ENCODE results near the gene UBE2V1.

UBE2V1 gene

GRCh38 chr20:50123418-50123817, 10.5 kb upstream of the UBE2V1 start:
- Histone ChIP-seq H3K4me2 (ENCODE audit: low read length, poor library complexity, severe bottlenecking) (no peak overlapping the region), H2BK15ac (ENCODE audit: low read depth, poor library complexity, severe bottlenecking) (no peak overlapping the region), H2BK120ac (ENCODE audit: low read depth, low read length) (no peak overlapping the region), H3K4me3 (ENCODE audit: insufficient read depth in 1 of 2, low read depth in 1 of 2, low read length in 2 of 2) (no peak overlapping the region), H3K9ac (ENCODE audit: low read length) (no peak overlapping the region), H3K4me1 (ENCODE audit: control insufficient read depth, insufficient read depth, low read depth, low read length) (peaks cover 10% of the 10 kb centered on the region), H3K9me3 (ENCODE audit: control insufficient read depth, low read length) (peaks cover 7% of the 10 kb centered on the region), H3K79me1 (replicated peaks; ENCODE audit: low read length, poor library complexity, severe bottlenecking) (peaks cover 29% of the 10 kb centered on the region), H3K18ac (ENCODE audit: low read depth in 1 of 2, low read length in 2 of 2) (no peak overlapping the region), H2AK5ac (ENCODE audit: low read length, severe bottlenecking) (no peak overlapping the region), H4K91ac (ENCODE audit: low read length) (no peak overlapping the region), H3K14ac (ENCODE audit: low read length in 2 of 2) (no peak overlapping the region), H3K36me3 (ENCODE audit: control insufficient read depth in 1 of 2, insufficient read depth in 2 of 2, low read depth in 1 of 2, low read length in 2 of 2) (peaks cover 45 to 60% of the 10 kb centered on the region in 2 experiments), H3K27ac (ENCODE audit: low read length, poor library complexity, severe bottlenecking) (no peak overlapping the region), H2BK12ac (ENCODE audit: low read length in 2 of 2) (no peak overlapping the region), H2BK5ac (ENCODE audit: low read depth, low read length, poor library complexity, severe bottlenecking) (no peak overlapping the region), H3K27me3 (ENCODE audit: control insufficient read depth in 1 of 2, insufficient read depth in 1 of 2, low read length in 2 of 2) (no peaks in the 10 kb centered on the region), H4K8ac (ENCODE audit: low read length) (no peak overlapping the region), H3K23ac (ENCODE audit: low read length in 2 of 2) (no peak overlapping the region), H2AFZ (ENCODE audit: low read depth, low read length) (no peak overlapping the region), H3K4ac (ENCODE audit: low read depth in 1 of 2, low read length in 2 of 2) (no peak overlapping the region)
- over 99% methylated on average over 7 of the region's 7 CpGs for WGBS
- no peak for DNase-seq

DNA sequence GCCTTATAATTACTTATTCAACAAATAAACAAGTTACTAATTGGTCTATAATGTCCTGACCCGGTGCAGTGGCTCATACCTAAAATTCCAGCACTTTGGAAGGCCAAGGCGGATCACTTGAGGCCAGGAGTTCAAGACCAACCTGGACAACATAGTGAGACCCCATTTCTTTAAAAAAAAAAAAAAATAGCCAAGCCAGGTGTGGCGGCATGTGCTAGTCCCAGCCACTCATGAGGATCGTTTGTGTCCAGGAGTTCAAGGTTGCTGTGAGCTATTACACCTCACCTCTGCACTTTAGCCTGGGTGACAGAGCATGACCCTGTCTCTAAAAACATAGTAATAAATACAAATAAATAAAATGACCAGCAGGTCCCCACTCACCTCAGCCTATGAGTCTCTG, 9.8 kb upstream of the UBE2V1 start:
- Histone ChIP-seq H2AFZ (ENCODE audit: low read depth, low read length) (no peak overlapping the region), H3K9me3 (ENCODE audit: control insufficient read depth, low read length) (peaks cover 7% of the 10 kb centered on the region), H3K18ac (ENCODE audit: low read depth in 1 of 2, low read length in 2 of 2) (no peak overlapping the region), H3K36me3 (ENCODE audit: control insufficient read depth in 1 of 2, insufficient read depth in 2 of 2, low read depth in 1 of 2, low read length in 2 of 2) (peaks cover 39 to 53% of the 10 kb centered on the region in 2 experiments), H3K79me1 (replicated peaks; ENCODE audit: low read length, poor library complexity, severe bottlenecking) (peaks cover 27% of the 10 kb centered on the region), H3K9ac (ENCODE audit: low read length) (no peak overlapping the region), H3K23ac (ENCODE audit: low read length in 2 of 2) (no peak overlapping the region), H4K91ac (ENCODE audit: low read length) (no peak overlapping the region), H2BK15ac (ENCODE audit: low read depth, poor library complexity, severe bottlenecking) (no peak overlapping the region), H2BK12ac (ENCODE audit: low read length in 2 of 2) (no peak overlapping the region), H2BK5ac (ENCODE audit: low read depth, low read length, poor library complexity, severe bottlenecking) (no peak overlapping the region), H2AK5ac (ENCODE audit: low read length, severe bottlenecking) (no peak overlapping the region), H3K27me3 (ENCODE audit: control insufficient read depth in 1 of 2, insufficient read depth in 1 of 2, low read length in 2 of 2) (no peaks in the 10 kb centered on the region), H3K14ac (ENCODE audit: low read length in 2 of 2) (no peak overlapping the region), H2BK120ac (ENCODE audit: low read depth, low read length) (no peak overlapping the region), H3K4me1 (ENCODE audit: control insufficient read depth, insufficient read depth, low read depth, low read length) (peaks cover 10% of the 10 kb centered on the region), H3K4ac (ENCODE audit: low read depth in 1 of 2, low read length in 2 of 2) (no peak overlapping the region), H4K8ac (ENCODE audit: low read length) (no peak overlapping the region), H3K27ac (ENCODE audit: low read length, poor library complexity, severe bottlenecking) (no peak overlapping the region), H3K4me3 (ENCODE audit: insufficient read depth in 1 of 2, low read depth in 1 of 2, low read length in 2 of 2) (no peak overlapping the region), H3K4me2 (ENCODE audit: low read length, poor library complexity, severe bottlenecking) (no peak overlapping the region)
- no peak for DNase-seq
- WGBS, result 96% methylated on average over 4 of the region's 4 CpGs

- H2BK120ac ChIP-seq (ENCODE audit: low read depth, low read length), result no peak overlapping the region
- no peak overlapping the region for H3K27ac ChIP-seq (ENCODE audit: low read length, poor library complexity, severe bottlenecking)
- H3K23ac ChIP-seq (ENCODE audit: low read length in 2 of 2), result no peak overlapping the region
- no peak for DNase-seq
- H2AK5ac ChIP-seq (ENCODE audit: low read length, severe bottlenecking), result no peak overlapping the region
- H3K36me3 ChIP-seq (ENCODE audit: control insufficient read depth in 1 of 2, insufficient read depth in 2 of 2, low read depth in 1 of 2, low read length in 2 of 2), result peaks cover 32 to 46% of the 10 kb centered on the region in 2 experiments
- H3K4me1 ChIP-seq (ENCODE audit: control insufficient read depth, insufficient read depth, low read depth, low read length), result peaks cover 9% of the 10 kb centered on the region
- no peak overlapping the region for H3K4me3 ChIP-seq (ENCODE audit: insufficient read depth in 1 of 2, low read depth in 1 of 2, low read length in 2 of 2)
- no peak overlapping the region for H4K91ac ChIP-seq (ENCODE audit: low read length)
- H2BK12ac ChIP-seq (ENCODE audit: low read length in 2 of 2), result no peak overlapping the region
- H3K9ac ChIP-seq (ENCODE audit: low read length), result no peak overlapping the region
- H2BK15ac ChIP-seq (ENCODE audit: low read depth, poor library complexity, severe bottlenecking), result no peak overlapping the region
- H4K8ac ChIP-seq (ENCODE audit: low read length), result no peak overlapping the region
- no peak overlapping the region for H3K14ac ChIP-seq (ENCODE audit: low read length in 2 of 2)
- H3K9me3 ChIP-seq (ENCODE audit: control insufficient read depth, low read length), result peaks cover 7% of the 10 kb centered on the region
- H3K27me3 ChIP-seq (ENCODE audit: control insufficient read depth in 1 of 2, insufficient read depth in 1 of 2, low read length in 2 of 2), result no peaks in the 10 kb centered on the region
- no peak overlapping the region for H3K4ac ChIP-seq (ENCODE audit: low read depth in 1 of 2, low read length in 2 of 2)
- peaks cover 22% of the 10 kb centered on the region for H3K79me1 ChIP-seq (replicated peaks; ENCODE audit: low read length, poor library complexity, severe bottlenecking)
- no peak overlapping the region for H2AFZ ChIP-seq (ENCODE audit: low read depth, low read length)
- WGBS, result 93% methylated on average over 3 of the region's 4 CpGs
- H2BK5ac ChIP-seq (ENCODE audit: low read depth, low read length, poor library complexity, severe bottlenecking), result no peak overlapping the region
- H3K4me2 ChIP-seq (ENCODE audit: low read length, poor library complexity, severe bottlenecking), result no peak overlapping the region
- H3K18ac ChIP-seq (ENCODE audit: low read depth in 1 of 2, low read length in 2 of 2), result no peak overlapping the region
These were observed 8.9 kb upstream of the UBE2V1 start for GRCh38 chr20:50121858-50122271.

- WGBS, result 74% methylated on average over 9 of the region's 9 CpGs
- Histone ChIP-seq H2AFZ (ENCODE audit: low read depth, low read length) (no peak overlapping the region), H3K9me3 (ENCODE audit: control insufficient read depth, low read length) (peaks cover 7% of the 10 kb centered on the region), H3K18ac (ENCODE audit: low read depth in 1 of 2, low read length in 2 of 2) (no peak overlapping the region), H2BK15ac (ENCODE audit: low read depth, poor library complexity, severe bottlenecking) (no peak overlapping the region), H3K9ac (ENCODE audit: low read length) (no peak overlapping the region), H3K23ac (ENCODE audit: low read length in 2 of 2) (no peak overlapping the region), H3K4ac (ENCODE audit: low read depth in 1 of 2, low read length in 2 of 2) (no peak overlapping the region), H3K4me1 (ENCODE audit: control insufficient read depth, insufficient read depth, low read depth, low read length) (peaks cover 12% of the 10 kb centered on the region), H3K79me1 (replicated peaks; ENCODE audit: low read length, poor library complexity, severe bottlenecking) (peaks cover 17% of the 10 kb centered on the region), H2BK5ac (ENCODE audit: low read depth, low read length, poor library complexity, severe bottlenecking) (no peak overlapping the region), H3K36me3 (ENCODE audit: control insufficient read depth in 1 of 2, insufficient read depth in 2 of 2, low read depth in 1 of 2, low read length in 2 of 2) (peaks cover 27 to 39% of the 10 kb centered on the region in 2 experiments), H4K8ac (ENCODE audit: low read length) (no peak overlapping the region), H3K14ac (ENCODE audit: low read length in 2 of 2) (no peak overlapping the region), H2AK5ac (ENCODE audit: low read length, severe bottlenecking) (peak overlapping the region; percentile 13), H4K91ac (ENCODE audit: low read length) (no peak overlapping the region), H3K4me2 (ENCODE audit: low read length, poor library complexity, severe bottlenecking) (no peak overlapping the region), H2BK120ac (ENCODE audit: low read depth, low read length) (no peak overlapping the region), H2BK12ac (ENCODE audit: low read length in 2 of 2) (no peak overlapping the region), H3K27ac (ENCODE audit: low read length, poor library complexity, severe bottlenecking) (no peak overlapping the region), H3K4me3 (ENCODE audit: insufficient read depth in 1 of 2, low read depth in 1 of 2, low read length in 2 of 2) (peak overlapping the region in 1 of 2 experiments; percentile 22), H3K27me3 (ENCODE audit: control insufficient read depth in 1 of 2, insufficient read depth in 1 of 2, low read length in 2 of 2) (no peaks in the 10 kb centered on the region)
- DNase-seq, result peak; percentile 67
These were observed 8.2 kb upstream of the UBE2V1 start for GRCh38 chr20:50120935-50121693.
